H1 (cell line): ENCODE results near the gene DHRS7B. TPM values are rescaled to one million over a fixed set of nuclear protein-coding genes. Genes with fewer than 3 reads are reported as not detected.

Experiments
- RXRA ChIP-seq: IDR thresholded peaks from 2 replicates; pipeline ENCODE4 v1.6.1; 2011; ENCODE audit warnings: low read depth, mild to moderate bottlenecking, low read length, moderate library complexity; ENCODE audit not compliant: insufficient read depth
- SIN3A ChIP-seq, 2 experiments: IDR thresholded peaks in 1 of 2; conservative IDR thresholded peaks in 1 of 2; 2 replicates each; pipeline ENCODE4 v1.6.1; 2011 to 2012; ENCODE audit warnings: low read length in 2 of 2, improper control_type of control experiment in 1 of 2, low read depth in 1 of 2, mild to moderate bottlenecking in 1 of 2
- TBP ChIP-seq: IDR thresholded peaks from 2 replicates; pipeline ENCODE4 v1.6.1; 2011; ENCODE audit warnings: low read depth, low read length, improper control_type of control experiment
- polyA plus RNA-seq, 7 experiments: library from polyadenylated mRNA; depleted of rRNA in 3 of 7; stranded (reverse) in 5 of 7; unstranded in 2 of 7; fragments of >200 nt in 5 of 7; fragments of 200-250 nt in 2 of 7; gene quantifications; 1 replicate in 5 of 7; 2 replicates in 1 of 7; 4 replicates in 1 of 7; pipeline versions ENCODE4 v1.2.1 to v1.2.3, GENCODE V29; 2011 to 2013; ENCODE audit warnings: missing spikeins in 2 of 7, mixed read lengths in 2 of 7
- total RNA-seq: library from RNA; stranded (reverse); fragmentation: NEBNext Ultra II Directional; extraction: Animal tissue kit (Norgen Biotek cat#: 25700); gene quantifications from 2 replicates; pipeline ENCODE4 v1.2.1, GENCODE V29; 2021
- TF ChIP-seq, protein P1 (sequence below): IDR thresholded peaks from 2 replicates; pipeline ENCODE4 v1.6.1; 2011; ENCODE audit warnings: low read length, improper control_type of control experiment

DHRS7B gene
- total and polyA plus RNA-seq, 2 of the 8 experiments (the other 6 are each of a cell fraction or from before 2014, with no cell fraction given), result 11.0 to 27.9 TPM

DNA sequence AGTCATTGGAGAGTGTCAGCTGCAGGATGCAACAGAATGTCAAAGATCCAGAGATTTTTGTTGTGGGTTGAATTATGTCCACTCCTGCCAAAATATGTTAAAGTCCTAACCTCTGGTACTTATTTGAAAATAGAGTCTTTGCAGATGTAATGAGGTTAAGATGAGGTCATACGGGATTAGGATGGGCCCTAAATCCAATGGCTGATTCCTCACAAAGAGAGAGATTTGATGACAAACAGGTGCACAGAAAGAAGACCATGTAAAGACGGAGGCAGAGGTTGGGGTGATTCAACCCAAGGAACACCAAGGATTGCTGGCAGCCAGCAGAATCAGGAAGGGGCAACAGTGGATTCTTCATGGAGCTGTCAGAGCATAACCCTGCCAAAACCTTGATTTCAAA, 49.5 kb upstream of the DHRS7B start (continued):
- TF ChIP-seq TBP, result no peak
- TF ChIP-seq, protein P1, sequence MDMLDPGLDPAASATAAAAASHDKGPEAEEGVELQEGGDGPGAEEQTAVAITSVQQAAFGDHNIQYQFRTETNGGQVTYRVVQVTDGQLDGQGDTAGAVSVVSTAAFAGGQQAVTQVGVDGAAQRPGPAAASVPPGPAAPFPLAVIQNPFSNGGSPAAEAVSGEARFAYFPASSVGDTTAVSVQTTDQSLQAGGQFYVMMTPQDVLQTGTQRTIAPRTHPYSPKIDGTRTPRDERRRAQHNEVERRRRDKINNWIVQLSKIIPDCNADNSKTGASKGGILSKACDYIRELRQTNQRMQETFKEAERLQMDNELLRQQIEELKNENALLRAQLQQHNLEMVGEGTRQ, result no peak
- TF ChIP-seq RXRA, result no peak
- no peak for TF ChIP-seq SIN3A (conservative IDR thresholded peaks at IDR 0.05 in 1 of 2, IDR thresholded peaks at IDR 0.05 in 1 of 2; ENCODE audit: low read depth in 1 of 2, low read length in 2 of 2)
